ENCODE results near the gene PLXNA3.

- TF ChIP-seq CTCF (IDR thresholded peaks at IDR 0.05) = no peak
- TF ChIP-seq POLR2A (IDR thresholded peaks at IDR 0.05) = no peak
Measured at GRCh38 chrX:154430916-154431315, 27.2 kb upstream of the PLXNA3 start.
